NCI-H82 (cell line): Measurements from ENCODE around the gene MEIS2.
A peak's percentile ranks its signal among the peaks of the same experiment; 100 is the strongest.

ENCODE experiments used
- DNase-seq: peaks from one replicate; lab custom pipeline; 2025; lab: John Stamatoyannopoulos, UW

The MEIS2 gene

GRCh38 chr15:37098468-37099318, 1.7 kb downstream of the MEIS2 start:
- DNase-seq, result peak; percentile 65

DNA sequence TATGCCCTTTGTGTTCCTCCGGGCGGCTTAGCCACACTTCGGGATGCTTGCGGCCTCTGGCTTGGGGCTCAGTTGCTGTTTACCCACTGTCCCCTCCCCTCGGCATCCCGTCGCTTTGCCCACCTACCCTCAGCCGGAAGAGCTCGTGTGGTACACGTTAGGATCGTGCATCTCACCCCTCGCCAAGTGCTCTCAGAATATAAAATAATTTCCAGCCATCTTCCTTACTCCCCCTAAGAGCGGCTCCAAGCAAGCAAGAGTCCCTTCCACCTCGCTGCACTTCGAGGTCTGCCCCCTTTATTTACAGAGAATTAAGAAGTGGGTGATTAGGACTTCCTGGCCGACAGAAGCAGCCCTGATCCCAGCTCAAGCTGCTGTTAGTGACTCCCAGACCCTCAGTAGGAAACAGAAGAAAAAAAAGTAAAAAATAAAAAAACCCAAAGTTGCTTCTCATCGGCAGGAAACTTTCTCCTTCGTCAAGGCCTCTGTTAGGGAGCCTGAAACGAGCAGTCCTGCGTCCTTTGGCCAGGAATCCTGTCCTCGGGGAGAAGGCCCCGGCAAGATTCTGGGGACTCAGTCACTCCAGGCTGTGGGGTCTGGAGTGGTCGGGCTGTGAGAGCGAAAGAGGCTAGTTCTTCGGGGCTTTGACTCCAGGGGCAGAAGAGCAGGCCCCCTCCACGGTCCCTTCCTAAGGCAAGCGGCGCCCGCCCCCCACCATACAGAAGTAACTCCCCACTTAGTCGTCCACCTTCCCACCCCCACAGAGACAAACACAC, 3.0 kb downstream of the MEIS2 start:
- peak; percentile 80 for DNase-seq

- no peak for DNase-seq
Observed at GRCh38 chr15:37096558-37097143, 3.7 kb downstream of the MEIS2 start.

DNA sequence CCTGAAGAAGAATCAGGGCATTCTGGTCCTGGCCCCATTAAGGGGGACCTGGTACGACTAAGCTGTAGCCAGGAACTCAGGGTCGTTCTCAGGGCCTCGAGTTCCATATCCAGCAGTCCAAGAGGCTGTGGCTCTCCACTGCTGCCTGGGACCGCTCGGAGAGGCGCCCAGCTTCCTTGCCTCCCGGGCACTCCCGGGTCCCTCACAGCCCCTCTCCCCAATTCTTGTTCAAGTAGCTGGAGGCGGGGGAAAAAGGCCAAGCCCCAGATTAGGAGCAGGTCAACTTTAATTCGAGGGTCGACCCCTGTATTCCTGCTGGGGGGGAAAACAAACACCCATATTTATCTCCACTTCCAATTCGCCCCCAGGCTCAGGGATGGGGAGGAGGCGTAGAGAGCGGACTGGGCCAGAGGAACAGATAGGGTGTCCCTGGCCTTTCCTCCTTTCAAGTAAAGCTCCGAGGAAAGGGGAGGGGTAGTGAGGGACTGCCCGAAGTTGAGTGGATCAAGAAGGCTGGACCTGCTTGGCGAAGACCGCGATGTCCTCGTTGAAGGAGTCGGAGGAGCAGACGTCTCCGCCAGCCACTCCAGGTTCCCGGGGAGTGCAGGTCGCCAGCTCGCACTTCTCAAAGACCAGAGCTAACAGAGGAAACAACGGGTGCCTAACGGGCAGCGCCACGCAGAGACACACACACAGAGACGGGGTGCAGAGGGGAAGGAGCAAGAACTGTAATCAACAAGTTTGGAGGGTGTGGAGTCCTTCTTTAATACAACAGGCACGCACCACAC, 4.4 kb downstream of the MEIS2 start:
- no peak for DNase-seq

- no peak for DNase-seq
Observed at GRCh38 chr15:37094915-37095711, 5.2 kb downstream of the MEIS2 start.

DNA sequence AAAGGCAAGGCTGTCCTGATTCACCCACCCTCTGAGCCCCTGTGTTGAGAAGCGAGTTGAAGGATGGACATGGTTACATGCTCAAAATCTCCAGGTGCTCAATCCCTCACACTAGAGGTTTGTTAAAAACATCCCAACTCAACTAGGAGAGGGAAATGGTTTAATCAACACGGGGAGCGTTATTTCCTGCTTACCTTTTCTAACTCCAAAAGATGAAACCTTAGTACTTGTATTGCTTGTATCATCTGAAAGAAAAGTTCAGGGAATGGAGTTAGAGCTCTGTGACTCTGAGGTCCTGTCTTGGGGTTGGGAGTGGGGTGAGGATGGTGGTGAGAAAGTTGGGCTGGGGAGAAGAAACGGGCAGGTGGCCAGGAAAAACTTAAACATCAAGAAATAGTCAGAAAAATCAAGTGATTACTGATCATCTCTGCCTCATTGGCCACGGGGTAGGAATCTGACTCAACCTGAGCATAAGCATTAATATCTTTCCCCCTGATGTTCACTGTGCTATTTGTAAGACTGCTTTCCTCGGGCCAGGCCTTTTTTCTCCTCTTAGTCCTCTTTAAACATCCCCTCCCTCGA, 5.9 kb downstream of the MEIS2 start:
- no peak for DNase-seq

GRCh38 chr15:37093480-37094332, 6.6 kb downstream of the MEIS2 start:
- no peak for DNase-seq

DNA sequence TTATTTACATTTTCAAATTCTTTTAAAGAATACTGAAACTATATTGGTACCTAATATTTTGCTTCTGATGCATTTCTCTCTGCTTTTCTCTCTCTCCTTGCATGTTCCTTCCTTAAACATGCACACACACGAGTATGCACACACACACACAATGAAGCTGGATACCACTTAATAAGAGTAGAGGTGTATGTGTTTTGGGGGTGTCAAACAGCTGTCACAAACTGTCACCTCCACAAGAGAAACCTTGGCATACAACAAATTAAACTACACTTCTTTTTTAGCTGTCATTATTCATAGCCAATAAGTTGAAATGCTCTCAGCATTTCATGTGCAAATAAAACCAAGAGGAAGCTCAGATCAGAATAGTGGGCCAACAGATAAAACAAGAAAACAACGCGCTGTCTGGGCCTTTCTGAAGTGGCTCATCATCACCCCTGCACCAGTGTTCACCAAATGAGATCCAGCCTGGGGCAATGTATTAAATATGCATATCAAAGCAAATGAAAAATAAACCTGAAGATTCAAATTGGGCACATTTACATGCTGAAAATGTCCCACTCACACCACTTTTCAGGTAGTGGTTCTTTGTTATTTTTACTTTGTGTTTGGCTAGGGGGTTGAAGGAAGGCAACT, 9.7 kb downstream of the MEIS2 start:
- no peak for DNase-seq

- no peak for DNase-seq
Observed at GRCh38 chr15:37088436-37088835, 11.9 kb downstream of the MEIS2 start.

- DNase-seq, result no peak
Observed at GRCh38 chr15:37087131-37087588, 13.2 kb downstream of the MEIS2 start.

DNA sequence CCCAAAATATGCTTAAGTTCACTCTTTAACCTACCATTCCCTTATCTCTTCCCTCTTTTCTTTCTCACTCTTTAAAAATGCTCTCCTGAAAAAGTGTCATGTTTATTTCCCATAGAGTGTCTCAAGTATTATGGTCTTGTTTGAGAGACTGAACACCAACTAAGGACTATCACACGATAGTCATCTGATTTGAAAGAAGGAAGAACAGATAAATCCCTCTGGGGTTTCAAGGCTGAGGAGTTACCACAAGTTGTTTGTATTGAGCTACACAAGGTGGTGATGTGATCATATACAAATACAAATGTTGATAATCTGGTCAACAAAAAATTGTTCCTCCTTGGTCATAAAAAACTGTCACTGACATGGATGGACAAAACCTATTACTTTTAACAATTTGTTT, 13.8 kb downstream of the MEIS2 start:
- DNase-seq, result no peak

- no peak for DNase-seq
Observed at GRCh38 chr15:37086120-37086519, 14.2 kb downstream of the MEIS2 start.

DNA sequence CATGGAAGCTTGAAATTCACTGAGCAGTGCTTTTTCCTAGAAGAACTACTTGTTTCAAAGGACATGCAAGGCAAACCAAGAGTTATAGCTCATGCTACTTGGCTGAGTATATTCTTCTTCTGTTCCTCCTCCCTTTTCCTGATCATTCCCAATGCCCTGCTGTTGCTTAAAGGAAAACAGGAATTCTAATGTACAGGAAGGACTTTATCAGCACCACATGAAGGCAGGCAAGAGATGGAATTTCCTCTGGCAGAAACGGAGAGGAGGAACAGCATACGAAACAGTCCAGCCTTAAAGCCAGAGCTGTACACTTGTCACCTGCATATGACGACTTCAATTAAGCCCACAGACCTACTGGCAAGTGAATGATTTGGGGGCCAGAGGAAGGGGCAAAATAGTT, 15.7 kb downstream of the MEIS2 start:
- no peak for DNase-seq

GRCh38 chr15:37083610-37084009, 16.7 kb downstream of the MEIS2 start:
- no peak for DNase-seq

GRCh38 chr15:37081983-37082382, 18.4 kb downstream of the MEIS2 start:
- DNase-seq, result no peak

DNA sequence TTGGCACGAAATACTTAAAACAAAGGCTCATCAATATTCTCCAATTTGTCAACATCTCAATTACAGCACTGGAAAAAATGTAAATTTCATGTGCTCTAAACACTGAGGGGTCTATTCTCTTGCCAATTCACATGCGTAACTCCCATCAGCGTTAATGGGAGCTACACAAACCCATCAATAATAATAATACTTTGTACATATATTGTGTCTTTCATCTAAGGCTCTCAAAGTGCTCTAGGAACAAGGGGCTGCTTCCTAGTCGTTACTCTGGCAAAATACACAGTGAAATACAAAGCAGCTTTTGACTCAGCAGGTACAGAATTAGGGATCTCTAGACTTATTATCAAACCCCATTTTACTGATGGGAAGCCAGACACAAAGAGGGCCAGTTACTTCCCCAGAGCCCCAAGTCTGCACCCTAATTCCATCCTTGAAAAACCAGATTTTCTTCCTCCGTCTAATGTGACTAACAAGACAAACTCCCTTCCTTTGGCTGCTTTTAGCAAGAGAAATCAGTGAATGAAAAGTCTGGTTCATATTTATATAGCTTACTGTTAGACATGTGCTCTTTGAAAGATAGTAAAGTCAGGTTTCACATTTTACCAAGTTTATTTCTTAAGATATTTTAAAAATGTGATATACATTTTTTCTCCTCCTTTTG, 20.0 kb downstream of the MEIS2 start:
- DNase-seq, result no peak

GRCh38 chr15:37079726-37080125, 20.6 kb downstream of the MEIS2 start:
- DNase-seq, result peak; percentile 68

GRCh38 chr15:37078566-37078965, 21.8 kb downstream of the MEIS2 start:
- no peak for DNase-seq
